HG03575 (cell line): ENCODE measurements around the gene LRRK1.

Source experiments
- ATAC-seq: cut with Tn5 transposase; IDR thresholded peaks from one replicate; pipeline ENCODE4 v1.9.1; 2021; ENCODE audit not compliant: unreplicated experiment, insufficient number of reproducible peaks, low FRiP score; ENCODE audit errors: extremely low read depth

Gene LRRK1

GRCh38 chr15:101027920-101028319 is 108.8 kb downstream of the LRRK1 start:
- ATAC-seq = no peak

GRCh38 chr15:101028321-101028720 is 109.2 kb downstream of the LRRK1 start:
- no peak for ATAC-seq

- ATAC-seq = no peak
These were observed 109.7 kb downstream of the LRRK1 start for GRCh38 chr15:101028772-101029438.

GRCh38 chr15:101029971-101030661 is 111.0 kb downstream of the LRRK1 start:
- ATAC-seq = no peak

GRCh38 chr15:101031213-101031612 is 112.1 kb downstream of the LRRK1 start:
- ATAC-seq = no peak

GRCh38 chr15:101033801-101034200 is 114.6 kb downstream of the LRRK1 start:
- ATAC-seq = no peak

- ATAC-seq = no peak
These were observed 116.5 kb downstream of the LRRK1 start for GRCh38 chr15:101035611-101036010.

GRCh38 chr15:101036189-101036588 is 117.0 kb downstream of the LRRK1 start:
- ATAC-seq = no peak

GRCh38 chr15:101037090-101037830 is 118.1 kb downstream of the LRRK1 start:
- ATAC-seq = no peak

- ATAC-seq = no peak
These were observed 119.3 kb downstream of the LRRK1 start for GRCh38 chr15:101038327-101039003.

- ATAC-seq = no peak
These were observed 120.3 kb downstream of the LRRK1 start for GRCh38 chr15:101039461-101039860.

- ATAC-seq = no peak
These were observed 123.2 kb downstream of the LRRK1 start for GRCh38 chr15:101042320-101042719.

GRCh38 chr15:101043011-101043410 is 123.9 kb downstream of the LRRK1 start:
- ATAC-seq = no peak

- ATAC-seq = no peak
These were observed 124.9 kb downstream of the LRRK1 start for GRCh38 chr15:101043911-101044624.

GRCh38 chr15:101044625-101045235 is 125.6 kb downstream of the LRRK1 start:
- ATAC-seq = no peak

GRCh38 chr15:101045236-101045646 is 126.1 kb downstream of the LRRK1 start:
- ATAC-seq = no peak

- ATAC-seq = no peak
These were observed 126.9 kb downstream of the LRRK1 start for GRCh38 chr15:101045835-101046691.

- no peak for ATAC-seq
These were observed 127.7 kb downstream of the LRRK1 start for GRCh38 chr15:101046826-101047225.
